Astrocyte (in vitro differentiated cells and primary cell): ENCODE measurements around the gene KSR2. TPM values are rescaled to one million over a fixed set of nuclear protein-coding genes. Genes with fewer than 3 reads are reported as not detected.

Experiments used
- DNase-seq: peaks from one replicate; pipeline ENCODE4 v3.0.0-alpha.2; 2010; ENCODE audit warnings: low read depth
- FAIRE-seq: peaks from 2 replicates; lab custom pipeline; 2011; peaks lifted over from hg19 to GRCh38; lab: Jason Lieb, UNC
- H2AFZ ChIP-seq: 2 replicates; pipeline ENCODE4 v1.6.0; 2012; ENCODE audit warnings: low read depth, low read length, inconsistent platforms
- H3K27ac ChIP-seq: 2 replicates; pipeline ENCODE4 v1.5.1; 2011; ENCODE audit warnings: low read depth, low read length, inconsistent platforms
- H3K27me3 ChIP-seq: 2 replicates; pipeline ENCODE4 v1.6.0; 2011; ENCODE audit warnings: low read length, inconsistent platforms; ENCODE audit not compliant: insufficient read depth
- H3K36me3 ChIP-seq: 2 replicates; pipeline ENCODE4 v1.5.1; 2011; ENCODE audit warnings: low read length, inconsistent platforms; ENCODE audit not compliant: insufficient read depth
- H3K4me1 ChIP-seq: 2 replicates; pipeline ENCODE4 v1.5.1; 2011; ENCODE audit warnings: low read length, inconsistent platforms; ENCODE audit not compliant: insufficient read depth
- H3K4me2 ChIP-seq: 2 replicates; pipeline ENCODE4 v1.6.0; 2012; ENCODE audit warnings: low read length, inconsistent platforms
- H3K4me3 ChIP-seq: 2 replicates; pipeline ENCODE4 v1.5.1; 2011; ENCODE audit warnings: low read depth, mild to moderate bottlenecking, low read length, inconsistent platforms; ENCODE audit not compliant: insufficient read depth
- H3K79me2 ChIP-seq: 2 replicates; pipeline ENCODE4 v1.6.0; 2012; ENCODE audit warnings: mild to moderate bottlenecking, low read length, inconsistent platforms; ENCODE audit not compliant: insufficient read depth
- H3K9ac ChIP-seq: 2 replicates; pipeline ENCODE4 v1.6.0; 2012; ENCODE audit warnings: mild to moderate bottlenecking, low read length, inconsistent platforms
- H3K9me3 ChIP-seq: 2 replicates; pipeline ENCODE4 v1.5.1; 2012; ENCODE audit warnings: low read depth, mild to moderate bottlenecking, low read length, inconsistent platforms; ENCODE audit not compliant: insufficient read depth
- H4K20me1 ChIP-seq: 2 replicates; pipeline ENCODE4 v1.6.0; 2012; ENCODE audit warnings: low read length, inconsistent platforms; ENCODE audit not compliant: insufficient read depth
- H3K27ac Mint-ChIP-seq: one replicate; pipeline ENCODE4 v1.8.0; 2021; ENCODE audit warnings: mild to moderate bottlenecking, mixed read lengths; ENCODE audit not compliant: unreplicated experiment
- H3K27me3 Mint-ChIP-seq: one replicate; pipeline ENCODE4 v1.8.0; 2021; ENCODE audit warnings: low read depth, mixed read lengths; ENCODE audit not compliant: unreplicated experiment
- H3K36me3 Mint-ChIP-seq: one replicate; pipeline ENCODE4 v1.8.0; 2021; ENCODE audit warnings: low read depth, mixed read lengths; ENCODE audit not compliant: unreplicated experiment
- H3K4me1 Mint-ChIP-seq: one replicate; pipeline ENCODE4 v1.8.0; 2021; ENCODE audit warnings: low read depth, mixed read lengths; ENCODE audit not compliant: unreplicated experiment
- H3K4me3 Mint-ChIP-seq: one replicate; pipeline ENCODE4 v1.8.0; 2021; ENCODE audit warnings: mild to moderate bottlenecking, moderate library complexity, mixed read lengths; ENCODE audit not compliant: unreplicated experiment
- H3K9me3 Mint-ChIP-seq: one replicate; pipeline ENCODE4 v1.8.0; 2021; ENCODE audit warnings: mild to moderate bottlenecking, mixed read lengths; ENCODE audit not compliant: unreplicated experiment
- CTCF ChIP-seq: IDR thresholded peaks from 2 replicates; pipeline ENCODE4 v1.5.1; 2011; ENCODE audit warnings: low read depth, mild to moderate bottlenecking, inconsistent platforms, low read length, moderate library complexity; ENCODE audit not compliant: insufficient read depth
- EZH2 ChIP-seq: IDR thresholded peaks from 2 replicates; pipeline ENCODE4 v1.6.1; 2012; ENCODE audit warnings: mild to moderate bottlenecking, low read length, inconsistent platforms; ENCODE audit not compliant: insufficient read depth
- total RNA-seq: library from RNA; stranded (reverse); gene quantifications from 2 replicates; pipeline ENCODE4 v1.2.1, GENCODE V29; 2021

Gene KSR2
- total RNA-seq, 1 donor from 2014 or later: 0.98 TPM

GRCh38 chr12:117576053-117576452 is 392.7 kb downstream of the KSR2 start:
- H4K20me1 ChIP-seq: no peaks in the 10 kb centered on the region
- Mint-ChIP-seq H3K27me3 (peaks cover 25% of the 10 kb centered on the region), H3K4me3 (no peak overlapping the region), H3K36me3 (no peaks in the 10 kb centered on the region), H3K4me1 (no peaks in the 10 kb centered on the region), H3K27ac (no peak overlapping the region), H3K9me3 (peaks cover 5% of the 10 kb centered on the region)
- no peak overlapping the region for H3K27ac ChIP-seq
- H3K27me3 ChIP-seq: no peaks in the 10 kb centered on the region
- no peak overlapping the region for H3K4me2 ChIP-seq
- no peak for TF ChIP-seq CTCF
- no peak for TF ChIP-seq EZH2
- H2AFZ ChIP-seq: no peak overlapping the region
- DNase-seq: no peak
- H3K9me3 ChIP-seq: no peaks in the 10 kb centered on the region
- H3K4me1 ChIP-seq: no peaks in the 10 kb centered on the region
- no peak for FAIRE-seq
- no peak overlapping the region for H3K4me3 ChIP-seq
- no peaks in the 10 kb centered on the region for H3K79me2 ChIP-seq
- H3K36me3 ChIP-seq: no peaks in the 10 kb centered on the region
- no peak overlapping the region for H3K9ac ChIP-seq

GRCh38 chr12:117574655-117575054 is 394.1 kb downstream of the KSR2 start:
- H3K36me3 Mint-ChIP-seq: no peaks in the 10 kb centered on the region

More at GRCh38 chr12:117574655-117575054, 394.1 kb downstream of the KSR2 start:
- H3K9me3 Mint-ChIP-seq: peaks cover 5% of the 10 kb centered on the region
- Histone ChIP-seq H3K9ac (no peak overlapping the region), H3K4me2 (no peak overlapping the region), H3K27ac (no peak overlapping the region), H3K4me3 (no peak overlapping the region), H3K79me2 (no peaks in the 10 kb centered on the region), H3K9me3 (no peaks in the 10 kb centered on the region), H4K20me1 (no peaks in the 10 kb centered on the region), H2AFZ (no peak overlapping the region), H3K36me3 (no peaks in the 10 kb centered on the region), H3K27me3 (no peaks in the 10 kb centered on the region), H3K4me1 (no peaks in the 10 kb centered on the region)
- TF ChIP-seq CTCF (no peak), EZH2 (no peak)
- H3K27ac Mint-ChIP-seq: no peak overlapping the region
- H3K4me3 Mint-ChIP-seq: no peak overlapping the region
- peaks cover 16% of the 10 kb centered on the region for H3K27me3 Mint-ChIP-seq
- no peaks in the 10 kb centered on the region for H3K4me1 Mint-ChIP-seq
- DNase-seq (no peak), FAIRE-seq (no peak)
